HG03521 (cell line): ENCODE data around the gene CREBZF.
A peak's percentile ranks its signal among the peaks of the same experiment; 100 is the strongest.

Experiments
- ATAC-seq: cut with Tn5 transposase; IDR thresholded peaks from one replicate; pipeline ENCODE4 v1.9.1; 2021; ENCODE audit warnings: mild to moderate bottlenecking, moderate library complexity; ENCODE audit not compliant: unreplicated experiment

Gene CREBZF, protein sequence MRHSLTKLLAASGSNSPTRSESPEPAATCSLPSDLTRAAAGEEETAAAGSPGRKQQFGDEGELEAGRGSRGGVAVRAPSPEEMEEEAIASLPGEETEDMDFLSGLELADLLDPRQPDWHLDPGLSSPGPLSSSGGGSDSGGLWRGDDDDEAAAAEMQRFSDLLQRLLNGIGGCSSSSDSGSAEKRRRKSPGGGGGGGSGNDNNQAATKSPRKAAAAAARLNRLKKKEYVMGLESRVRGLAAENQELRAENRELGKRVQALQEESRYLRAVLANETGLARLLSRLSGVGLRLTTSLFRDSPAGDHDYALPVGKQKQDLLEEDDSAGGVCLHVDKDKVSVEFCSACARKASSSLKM

GRCh38 chr11:85664615-85665481 lies at the start of gene CREBZF:
Gene CREBZF, minus strand, starts transcription at chr11:85665129. Its CDS starts 254 bp downstream, at chr11:85664875.
- peak; percentile 82 for ATAC-seq

- ATAC-seq, result no peak
Measured at GRCh38 chr11:85712953-85713352, 48.0 kb upstream of the CREBZF start.

GRCh38 chr11:85710917-85711316 lies 46.0 kb upstream of the CREBZF start:
- ATAC-seq, result no peak

GRCh38 chr11:85709941-85710702 lies 45.2 kb upstream of the CREBZF start:
- no peak for ATAC-seq

- ATAC-seq, result no peak
Measured at GRCh38 chr11:85705800-85706199, 40.9 kb upstream of the CREBZF start.

GRCh38 chr11:85704967-85705366 lies 40.0 kb upstream of the CREBZF start:
- ATAC-seq, result no peak

DNA sequence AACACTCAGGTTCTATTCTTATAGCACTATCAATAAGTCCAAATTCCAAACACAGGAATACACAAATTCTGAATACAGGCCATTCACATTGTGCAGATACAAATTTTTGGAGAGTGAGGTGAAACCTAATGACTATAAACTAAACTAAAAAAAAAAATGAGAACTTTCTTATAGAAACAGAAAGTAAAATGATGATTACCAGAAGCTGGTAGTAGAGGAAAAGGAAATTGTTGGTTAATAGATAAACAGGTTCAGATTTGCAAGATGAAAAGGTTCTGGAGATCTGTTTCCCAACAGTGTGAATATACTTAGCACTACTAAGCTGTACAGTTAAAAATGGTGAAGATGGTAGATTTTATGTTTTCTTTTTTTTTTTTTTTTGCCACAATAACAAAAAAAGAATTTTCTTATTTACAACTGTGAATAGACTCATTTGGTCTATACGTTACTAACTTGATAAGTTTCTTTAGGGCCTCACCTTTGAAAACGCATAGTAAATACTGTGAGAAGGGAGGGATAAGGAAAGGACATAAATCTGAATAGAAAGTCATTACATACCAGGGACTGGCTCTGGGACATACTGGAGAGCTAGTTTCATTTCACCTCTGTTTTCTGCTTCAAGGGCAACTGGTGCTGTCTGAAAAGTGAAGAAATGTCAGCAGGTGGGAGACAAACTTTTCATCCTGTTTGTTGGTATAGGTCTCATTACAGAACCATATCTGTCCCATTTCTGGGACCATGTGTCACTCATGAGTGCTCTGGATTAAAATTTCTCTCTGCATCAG lies 35.2 kb upstream of the CREBZF start:
- ATAC-seq, result peak; percentile 76

- no peak for ATAC-seq
Measured at GRCh38 chr11:85698195-85698594, 33.3 kb upstream of the CREBZF start.

DNA sequence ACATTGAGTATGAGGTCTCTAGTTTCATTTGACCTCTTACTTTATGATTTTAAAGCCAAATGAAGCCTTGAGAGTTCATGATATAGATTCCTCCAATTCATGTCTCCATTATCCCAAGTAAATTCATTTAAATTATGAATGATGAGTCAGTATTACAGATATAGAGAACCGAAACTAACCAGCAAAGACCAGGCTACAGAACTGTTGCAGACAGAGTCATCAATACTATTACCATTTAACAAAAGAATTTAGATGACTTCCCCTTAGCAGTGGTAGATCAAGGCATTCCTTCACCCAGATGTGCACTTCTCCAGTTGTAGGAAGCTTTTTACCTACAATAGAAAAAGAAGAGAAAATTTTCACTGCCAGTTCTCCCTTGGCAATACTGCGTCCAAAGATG lies 32.8 kb upstream of the CREBZF start:
- no peak for ATAC-seq

- ATAC-seq, result no peak
Measured at GRCh38 chr11:85695546-85695945, 30.6 kb upstream of the CREBZF start.

- no peak for ATAC-seq
Measured at GRCh38 chr11:85694385-85694980, 29.6 kb upstream of the CREBZF start.

DNA sequence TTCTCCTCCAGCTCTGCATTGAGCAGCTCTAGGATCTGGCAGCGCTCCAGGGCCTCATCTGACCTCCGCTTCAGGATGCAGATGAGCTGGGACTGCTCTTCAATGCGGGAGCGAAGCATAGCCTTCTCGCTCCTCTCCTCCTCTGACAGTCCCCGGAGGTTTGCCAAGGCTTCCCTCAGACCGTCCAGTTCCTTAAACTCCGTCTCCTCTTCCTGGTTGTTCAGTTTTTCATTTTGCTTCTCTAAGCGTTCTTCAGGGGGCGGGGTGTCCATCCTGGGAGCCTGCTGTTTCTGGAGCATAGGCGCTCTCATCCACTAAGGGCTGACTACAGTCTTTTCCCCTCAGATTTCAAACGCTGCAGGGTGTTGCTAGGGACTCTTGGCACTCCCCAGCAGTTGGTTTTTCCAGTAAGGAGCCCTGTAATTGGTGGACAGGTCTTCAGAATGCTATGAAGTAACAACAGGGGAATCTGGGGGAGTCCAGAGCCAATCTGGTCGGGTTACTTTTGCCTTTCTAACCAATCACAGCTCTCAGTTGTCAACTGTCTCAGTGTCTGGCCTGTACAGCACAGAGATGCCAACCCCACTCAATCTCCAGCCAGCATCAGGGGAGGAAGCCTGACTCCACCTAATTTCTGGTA lies 21.0 kb upstream of the CREBZF start, which contains the start of gene CCDC89:
CCDC89 (minus strand) TSS at position 376 of the 640 bp plus-strand sequence; CDS start at position 311, 65 bp downstream.
- no peak for ATAC-seq

GRCh38 chr11:85685125-85685819 lies 20.3 kb upstream of the CREBZF start:
- no peak for ATAC-seq

DNA sequence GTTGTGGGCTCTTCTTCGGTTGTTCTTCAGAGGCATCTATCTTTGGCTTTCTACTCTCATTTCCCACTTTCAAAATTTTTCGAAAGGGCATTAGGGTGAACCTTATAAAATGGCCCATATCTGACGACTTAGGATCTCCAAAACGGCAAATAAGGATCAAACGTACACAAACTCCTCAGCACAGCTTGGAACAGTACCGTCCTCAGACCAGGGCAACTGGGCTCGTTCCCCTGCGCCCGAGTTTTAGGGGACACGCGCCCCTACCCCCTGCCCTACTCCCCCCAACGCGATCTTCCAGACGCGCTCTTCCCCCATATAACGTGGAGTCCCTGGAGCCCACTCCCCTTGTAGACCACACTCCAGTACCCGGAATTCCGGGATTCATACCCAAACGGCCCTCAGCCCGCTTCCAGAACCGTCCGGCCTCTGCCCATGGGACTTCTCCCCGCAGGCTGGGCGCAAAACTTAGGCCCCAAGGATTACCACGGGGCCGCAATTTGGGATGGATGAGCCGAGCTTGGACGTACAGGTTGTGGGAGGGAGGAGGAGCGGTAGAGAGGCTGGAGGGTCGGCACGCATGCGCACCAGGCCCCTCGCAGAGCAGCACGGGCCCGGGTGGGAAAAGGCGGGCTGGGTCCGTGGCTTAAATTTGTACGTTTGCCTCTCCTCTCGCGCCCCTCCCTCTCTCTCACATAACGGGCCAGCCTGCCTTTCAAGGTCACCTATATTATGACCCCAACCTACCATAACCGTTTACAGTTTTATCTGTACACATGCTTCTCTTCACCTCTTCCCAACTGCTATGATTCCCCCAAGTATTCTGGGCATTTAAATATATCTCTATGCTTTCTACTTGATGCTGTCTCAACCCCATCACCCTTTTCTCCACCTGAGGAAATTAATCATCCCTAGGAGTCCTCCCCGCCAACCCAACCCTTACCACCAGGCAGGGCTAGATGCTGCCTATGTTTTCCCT lies 17.7 kb upstream of the CREBZF start:
- ATAC-seq, result peak; percentile 88

- ATAC-seq, result no peak
Measured at GRCh38 chr11:85680897-85681296, 16.0 kb upstream of the CREBZF start.

- ATAC-seq, result no peak
Measured at GRCh38 chr11:85679576-85679975, 14.6 kb upstream of the CREBZF start.

GRCh38 chr11:85673393-85673792 lies 8.5 kb upstream of the CREBZF start:
- ATAC-seq, result no peak
